Inferior parietal cortex (tissue), 1 donor: ENCODE results near the gene KLB.
A peak's percentile ranks its signal among the peaks of the same experiment; 100 is the strongest.

Experiments used
- DNase-seq: peaks from one replicate; pipeline ENCODE4 v3.0.0-alpha.2; 2016; ENCODE audit errors: extremely low spot score

KLB gene

DNA sequence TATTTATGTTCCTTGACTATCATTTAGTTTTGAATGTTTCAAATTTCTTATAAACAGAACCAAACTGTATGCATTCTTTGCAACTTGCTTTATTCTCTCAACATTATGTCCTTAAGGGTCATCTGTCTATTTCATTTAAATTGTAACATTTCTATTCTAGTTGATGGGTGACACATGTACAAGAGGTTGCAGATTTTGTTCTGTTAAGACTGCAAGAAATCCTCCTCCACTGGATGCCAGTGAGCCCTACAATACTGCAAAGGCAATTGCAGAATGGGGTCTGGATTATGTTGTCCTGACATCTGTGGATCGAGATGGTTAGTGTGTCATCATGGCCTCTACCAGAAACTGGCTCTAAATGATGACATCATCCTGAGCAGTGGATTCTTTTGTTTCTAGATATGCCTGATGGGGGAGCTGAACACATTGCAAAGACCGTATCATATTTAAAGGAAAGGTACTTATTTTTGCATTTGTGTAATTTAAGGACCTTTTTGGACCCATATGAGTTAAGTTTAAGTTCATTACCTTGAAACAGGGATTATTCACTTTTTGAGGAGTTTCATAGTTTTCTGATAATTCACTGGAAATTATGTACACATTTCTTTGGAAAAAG, 58.3 kb downstream of the KLB start:
- no peak for DNase-seq

DNA sequence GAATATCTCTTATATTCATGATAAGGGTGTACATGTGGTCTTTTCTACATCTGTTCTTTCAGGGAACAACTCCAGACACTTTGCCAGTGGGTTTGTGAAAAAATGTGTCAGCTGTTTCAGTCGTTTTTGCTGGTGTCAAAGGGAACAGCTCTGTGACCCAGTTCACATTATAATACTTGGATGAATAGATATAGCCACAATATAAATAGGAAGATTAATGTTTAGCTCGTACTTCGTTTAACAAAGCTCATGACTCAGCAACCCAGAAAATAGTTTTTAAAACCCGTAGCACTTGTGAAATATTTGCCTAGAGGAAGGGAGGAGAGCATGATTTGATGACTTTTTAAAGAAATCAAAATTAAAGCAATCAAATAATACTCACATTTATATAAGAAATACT, 60.0 kb downstream of the KLB start:
- no peak for DNase-seq

DNA sequence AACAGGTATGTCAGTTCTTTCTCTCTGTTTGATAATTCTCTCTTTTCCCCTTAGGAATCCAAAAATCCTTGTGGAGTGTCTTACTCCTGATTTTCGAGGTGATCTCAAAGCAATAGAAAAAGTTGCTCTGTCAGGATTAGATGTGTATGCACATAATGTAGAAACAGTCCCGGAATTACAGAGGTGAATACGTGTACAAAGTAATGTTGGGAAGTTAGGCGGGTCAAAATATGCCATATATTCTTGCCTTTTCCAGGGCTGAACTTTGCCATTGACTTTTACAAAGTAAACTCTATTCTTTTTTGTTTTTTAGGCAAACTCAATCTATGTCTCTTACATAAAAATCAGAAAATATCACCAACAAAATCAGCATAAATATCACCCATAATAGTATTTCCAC, 60.7 kb downstream of the KLB start:
- DNase-seq, result no peak

DNA sequence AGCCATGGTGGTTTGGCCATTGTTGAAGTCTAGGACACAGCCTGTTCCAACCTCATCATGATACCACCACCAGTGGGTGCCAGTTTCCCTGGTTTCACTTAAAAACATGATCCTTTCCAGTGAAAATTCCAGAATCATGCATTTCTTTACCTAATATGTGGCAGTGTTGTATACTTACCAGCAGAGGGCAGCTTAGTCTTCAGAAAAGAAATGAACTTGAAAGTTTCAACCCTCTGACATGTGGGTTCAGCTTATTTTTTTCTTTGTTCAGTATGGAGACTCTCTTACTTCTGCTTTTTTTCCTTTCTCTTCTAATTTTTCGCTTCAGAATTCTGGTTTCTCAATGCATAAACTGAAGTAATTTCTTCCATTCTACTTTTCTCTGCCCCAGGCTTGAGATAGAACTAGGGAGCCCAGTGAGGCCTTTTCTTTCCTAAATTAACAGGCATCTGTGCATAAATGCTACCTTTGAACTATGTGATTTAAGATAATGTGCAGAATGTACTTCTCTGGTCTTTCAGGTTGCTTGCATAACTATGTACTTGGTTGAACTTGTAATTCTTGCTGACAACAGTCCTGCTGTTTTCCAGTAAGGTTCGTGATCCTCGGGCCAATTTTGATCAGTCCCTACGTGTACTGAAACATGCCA, 62.8 kb downstream of the KLB start:
- DNase-seq, result peak; percentile 86

DNA sequence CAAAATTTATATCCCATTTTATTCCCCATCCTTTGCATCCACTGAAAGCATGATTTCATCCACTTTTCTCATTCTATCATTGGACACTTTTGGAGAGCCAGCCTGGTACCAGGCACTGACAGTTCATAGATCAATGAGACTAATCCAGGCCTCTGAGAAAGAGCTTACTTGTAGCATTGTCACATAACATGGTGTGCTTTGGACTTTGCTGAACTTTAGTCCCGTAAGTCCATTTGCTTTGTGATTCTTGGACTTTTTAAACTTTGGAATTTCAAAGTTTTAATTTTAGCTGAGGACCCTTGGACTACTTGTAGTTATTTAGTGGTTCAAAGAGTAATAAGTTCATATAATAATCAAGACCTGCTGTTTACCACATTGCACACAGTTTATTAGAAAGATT, 63.7 kb downstream of the KLB start:
- no peak for DNase-seq

DNA sequence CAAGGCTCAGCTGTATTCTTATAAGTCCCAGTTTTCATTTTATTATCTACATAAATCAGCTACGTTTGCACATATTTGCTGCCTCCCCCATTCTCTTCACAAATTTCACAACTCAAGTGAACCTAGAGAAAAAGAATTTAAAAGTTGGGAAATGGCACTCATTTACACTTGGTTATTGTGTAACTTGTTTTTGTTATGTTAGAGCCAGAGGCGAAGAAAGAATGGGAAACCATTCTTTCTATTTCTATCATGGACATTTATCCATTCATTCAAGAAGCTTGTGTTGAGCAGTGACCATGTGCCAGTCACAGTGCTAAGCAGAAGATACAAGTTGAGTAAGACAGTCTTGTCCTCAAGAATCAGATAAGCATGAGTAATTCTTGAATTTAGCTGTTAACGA, 65.7 kb downstream of the KLB start:
- DNase-seq, result no peak

DNA sequence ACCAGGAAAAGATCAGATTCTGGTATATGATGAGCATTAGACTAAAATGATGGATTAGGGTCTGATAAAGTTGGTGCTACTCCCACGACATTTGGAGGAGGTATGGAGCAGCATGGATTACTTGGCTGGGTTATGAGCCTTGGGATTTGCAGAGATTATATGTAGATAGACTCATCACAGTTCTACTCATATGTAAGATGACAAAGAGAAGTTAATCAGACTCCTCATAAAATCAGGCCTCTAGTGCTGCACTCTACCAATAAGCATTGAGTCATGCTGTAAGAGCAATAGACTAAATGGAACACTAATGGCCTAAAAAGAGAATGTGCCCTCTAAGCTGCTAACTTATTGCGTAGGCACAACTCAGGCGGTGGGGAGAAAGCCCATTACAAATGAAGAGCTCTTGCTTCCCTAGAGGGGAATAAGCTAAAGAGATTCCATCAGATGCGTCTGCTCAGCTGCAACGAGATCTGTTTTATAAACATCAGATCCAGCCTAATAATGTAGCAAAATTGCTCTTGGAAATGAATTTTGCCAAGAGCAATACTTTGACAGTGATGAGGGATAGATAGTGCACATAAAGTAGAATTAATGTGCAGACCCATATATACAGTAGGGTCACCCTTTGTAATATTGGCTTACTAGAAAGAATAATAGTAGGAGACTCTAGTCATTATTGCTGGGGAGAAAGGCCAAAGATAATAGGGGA, 69.6 kb downstream of the KLB start:
- no peak for DNase-seq

DNA sequence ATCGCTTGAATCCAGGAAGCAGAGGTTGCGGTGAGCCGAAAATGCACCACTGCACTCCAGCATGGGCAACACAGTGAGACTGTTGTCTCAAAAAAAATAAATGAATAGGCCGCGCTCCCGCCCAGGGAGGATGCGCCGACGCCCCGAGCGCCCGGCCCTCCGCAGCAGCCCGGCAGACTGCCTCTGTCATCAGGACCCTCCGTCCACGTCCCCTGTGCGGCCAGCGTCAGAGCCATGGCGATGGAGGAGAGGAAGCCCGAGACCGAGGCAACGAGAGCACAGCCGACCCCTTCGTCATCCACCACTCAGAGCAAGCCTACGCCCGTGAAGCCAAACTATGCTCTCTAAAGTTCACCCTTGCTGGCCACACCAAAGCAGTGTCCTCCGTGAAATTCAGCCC, 73.5 kb downstream of the KLB start:
- no peak for DNase-seq

DNA sequence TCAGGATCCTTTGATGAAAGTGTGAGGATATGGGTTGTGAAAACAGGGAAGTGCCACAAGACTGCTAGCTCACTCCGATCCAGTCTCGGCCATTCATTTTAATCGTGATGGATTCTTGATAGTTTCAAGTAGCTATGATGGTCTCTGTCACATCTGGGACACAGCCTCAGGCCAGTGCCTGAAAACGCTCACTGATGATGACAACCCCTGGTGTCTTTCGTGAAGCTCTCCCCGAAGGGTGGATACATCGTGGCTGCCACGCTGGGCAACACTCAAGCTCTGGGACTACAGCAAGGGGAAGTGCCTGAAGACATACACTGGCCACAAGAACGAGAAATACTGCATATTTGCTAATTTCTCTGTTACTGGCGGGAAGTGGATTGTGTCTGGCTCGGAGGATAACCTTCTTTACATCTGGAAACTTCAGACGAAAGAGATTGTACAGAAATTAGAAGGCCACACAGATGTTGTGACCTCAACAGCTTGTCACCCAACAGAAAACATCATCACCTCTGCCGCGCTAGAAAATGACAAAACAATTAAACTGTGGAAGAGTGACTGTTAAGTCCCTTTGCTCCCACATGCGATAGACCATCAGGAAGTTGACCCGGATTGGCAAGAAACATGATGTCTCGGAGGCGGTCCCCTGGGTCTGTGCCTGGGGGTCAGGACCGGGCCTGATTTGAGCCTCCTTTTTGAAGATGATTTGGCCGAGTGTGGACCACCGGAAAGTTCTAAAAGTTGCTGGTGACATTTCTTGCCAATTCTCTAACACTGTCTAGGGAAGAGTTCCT, 74.4 kb downstream of the KLB start:
- DNase-seq, result no peak

DNA sequence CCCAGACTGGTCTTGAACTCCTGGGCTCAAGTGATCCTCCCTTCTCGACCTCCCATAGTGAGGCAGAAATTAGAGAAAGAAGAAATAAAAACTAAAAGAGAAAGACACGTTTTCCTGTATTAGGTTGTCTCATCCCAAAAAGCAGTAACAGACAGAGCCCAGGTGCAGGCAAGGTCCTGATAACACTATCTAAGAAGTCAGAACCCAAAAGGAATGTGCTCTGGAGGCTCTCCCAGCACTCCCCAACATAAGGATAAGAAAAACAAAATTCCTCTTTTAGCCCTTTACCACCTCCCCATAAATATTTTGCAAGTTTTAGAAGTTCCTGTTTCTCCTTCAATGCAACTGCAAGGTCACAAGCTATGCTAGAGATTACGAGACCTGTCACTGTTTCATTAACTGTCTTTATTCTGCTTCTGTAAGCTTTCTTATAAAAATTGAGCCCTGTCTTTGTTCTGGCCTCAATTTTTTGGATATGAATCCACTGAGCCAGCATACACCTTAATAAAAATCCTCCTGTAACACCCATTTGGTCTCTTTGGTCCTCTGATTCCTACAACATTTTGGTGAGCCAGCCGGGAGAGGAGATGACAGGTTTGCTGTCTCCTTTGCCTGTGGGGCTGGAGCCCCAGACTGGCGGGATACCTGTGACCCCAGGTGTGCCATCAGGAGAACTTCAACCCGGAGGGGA, 78.0 kb downstream of the KLB start:
- no peak for DNase-seq

DNA sequence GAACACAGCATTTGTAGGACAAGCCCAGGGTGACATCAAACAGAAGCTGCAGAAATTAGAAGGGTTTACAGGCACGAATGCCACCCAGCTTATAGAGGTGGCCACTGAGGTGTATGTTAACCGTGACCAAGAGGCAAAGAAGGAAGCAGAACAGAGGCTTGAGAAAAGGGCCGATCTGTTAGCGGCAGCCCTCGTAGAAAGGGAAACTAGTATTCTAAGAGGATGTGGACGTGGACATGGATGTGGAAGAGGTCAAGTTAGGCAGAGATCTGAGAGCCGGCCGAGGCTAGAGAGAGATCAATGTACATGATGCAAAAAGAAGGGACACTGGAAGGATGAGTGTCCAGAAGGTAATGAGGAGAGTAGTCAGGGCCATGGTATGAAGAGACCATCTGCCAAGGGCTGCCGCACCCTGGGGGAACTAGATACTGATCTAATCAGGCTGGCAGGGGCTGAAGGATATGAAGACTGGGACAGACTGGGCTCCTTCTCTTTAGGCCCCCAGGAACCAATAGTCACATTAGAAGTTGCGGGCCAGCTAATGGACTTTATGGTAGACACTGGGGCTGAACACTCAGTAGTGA, 79.6 kb downstream of the KLB start:
- no peak for DNase-seq

DNA sequence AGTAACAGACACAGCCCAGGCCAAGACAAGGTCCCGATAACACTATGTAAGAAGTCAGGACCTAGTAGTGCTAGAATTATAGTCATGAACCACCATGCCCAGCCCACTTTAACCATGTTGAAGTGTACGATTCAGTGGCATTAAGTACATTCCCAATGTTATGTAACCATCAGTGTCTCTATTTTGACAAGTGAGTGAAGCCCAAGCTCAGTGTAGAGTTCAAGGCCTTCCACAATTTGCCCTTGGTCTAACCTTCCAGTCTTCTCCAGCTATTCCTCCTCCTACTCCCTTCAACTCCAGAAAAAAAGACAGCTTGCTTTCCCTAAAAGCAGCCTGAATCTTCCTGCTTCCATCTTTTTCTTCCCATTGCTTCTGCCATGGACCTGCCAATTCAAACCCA, 83.6 kb downstream of the KLB start:
- DNase-seq, result no peak

DNA sequence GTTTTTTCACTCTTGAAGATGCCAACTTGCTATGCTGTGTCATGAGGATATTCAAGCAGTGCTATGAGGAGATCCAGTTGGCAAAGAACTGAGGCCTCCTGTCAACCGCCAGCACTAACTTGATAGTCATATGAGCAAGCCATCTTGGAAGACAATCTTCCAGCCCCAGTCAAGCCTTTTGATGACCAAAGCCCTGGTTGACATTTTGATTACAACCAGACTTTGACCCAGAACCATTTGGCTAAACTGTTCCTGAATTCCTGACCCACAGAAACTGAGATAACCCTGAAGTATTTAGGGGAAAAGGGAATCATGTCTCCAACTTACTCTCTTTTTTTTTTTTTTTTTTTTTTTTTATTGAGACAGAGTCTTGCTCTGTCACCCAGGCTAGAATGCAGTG, 87.6 kb downstream of the KLB start:
- no peak for DNase-seq

DNA sequence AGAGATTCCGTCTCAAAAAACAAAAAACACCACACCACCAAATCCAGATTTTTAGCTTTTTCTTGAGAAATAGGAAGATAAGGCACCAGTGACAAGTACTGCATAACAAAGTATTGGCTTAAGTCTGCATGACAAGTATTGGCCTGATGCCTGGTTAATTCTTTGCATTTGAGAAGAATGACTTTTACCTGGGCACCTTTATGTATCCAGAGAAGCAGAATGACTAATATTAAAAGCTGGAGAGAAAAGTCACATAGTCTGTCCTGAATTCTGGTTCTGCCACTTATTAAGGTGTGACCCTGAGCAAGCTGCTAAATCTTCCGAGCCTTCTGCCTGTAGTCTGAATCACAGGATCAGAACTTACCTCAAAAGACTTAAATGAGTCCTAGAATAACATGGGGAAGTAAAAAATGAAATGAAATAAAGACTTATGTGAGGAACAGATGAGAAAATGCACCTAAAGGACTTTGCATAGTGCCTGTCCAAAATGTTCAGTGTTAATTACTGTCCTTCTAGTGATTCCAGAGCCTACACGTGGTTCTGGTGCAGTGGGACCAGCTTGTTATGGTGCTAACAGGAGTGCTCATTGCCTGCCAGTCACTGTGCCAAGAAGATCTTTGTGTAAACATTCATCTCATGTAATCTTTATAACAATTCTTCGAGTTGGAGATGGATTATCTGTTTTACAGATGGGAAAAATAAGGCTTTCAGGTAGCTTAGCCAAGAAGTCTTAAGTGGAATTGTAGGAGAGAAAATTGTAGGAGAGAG, 88.9 kb downstream of the KLB start:
- no peak for DNase-seq

DNA sequence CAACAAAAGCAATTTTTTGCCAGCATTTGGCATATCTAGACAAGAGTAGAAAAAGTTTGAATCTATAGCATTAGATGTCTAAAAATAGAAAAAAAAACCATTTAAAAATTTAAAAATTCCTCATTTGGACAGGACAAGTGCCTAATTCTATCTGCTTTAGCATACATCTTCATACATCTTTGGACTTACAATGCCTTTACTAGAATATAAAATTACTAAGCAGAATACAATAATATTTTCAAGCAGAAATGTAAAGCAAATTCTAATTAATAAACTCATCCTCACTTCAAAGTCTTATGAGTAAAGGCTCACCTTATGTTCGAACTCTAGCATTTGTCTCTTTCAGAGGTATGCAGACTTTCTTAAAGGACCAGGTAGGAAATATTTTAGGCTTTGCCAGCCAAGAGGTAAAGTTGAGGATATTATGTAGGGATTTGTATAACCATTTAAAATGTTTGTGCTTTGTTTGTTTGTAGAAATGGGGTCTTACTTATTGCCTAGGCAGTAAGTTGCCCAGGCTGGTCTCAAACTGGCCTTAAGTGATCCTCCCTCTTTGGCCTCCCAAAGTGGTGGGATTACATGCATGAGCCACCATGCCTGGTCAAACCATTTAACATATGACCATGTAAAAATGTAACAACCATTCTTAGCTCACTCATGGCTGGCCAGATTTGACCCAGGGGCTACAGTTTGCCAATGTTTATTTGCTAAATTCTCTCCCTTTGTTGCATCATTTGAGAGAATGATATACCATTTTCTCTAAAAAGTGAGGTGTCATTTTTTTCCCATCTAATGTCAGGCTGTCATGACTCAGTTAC, 91.4 kb downstream of the KLB start:
- DNase-seq, result no peak

DNA sequence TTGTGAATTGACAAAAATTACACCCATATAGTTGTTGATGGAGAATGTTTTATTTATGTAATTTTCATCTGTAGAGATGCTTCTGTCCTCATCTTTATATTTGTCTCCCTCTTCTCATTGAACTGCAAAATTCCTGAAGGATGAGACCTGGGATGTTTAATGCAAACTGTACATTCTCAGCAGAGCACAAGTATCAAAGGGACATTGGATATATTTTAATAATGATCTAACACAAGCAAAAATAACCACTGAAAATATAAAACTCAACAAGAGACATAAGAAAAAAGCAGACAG, 91.9 kb downstream of the KLB start:
- DNase-seq, result no peak
